Epithelial cell of esophagus (primary cell): ENCODE data around the gene CHID1.
A peak's percentile ranks its signal among the peaks of the same experiment; 100 is the strongest.

ENCODE experiments used
- DNase-seq: peaks from one replicate; pipeline ENCODE4 v3.0.0; 2010; ENCODE audit warnings: low read depth
- H3K4me3 ChIP-seq: 2 replicates; pipeline ENCODE4 v1.5.1; 2011; ENCODE audit warnings: mild to moderate bottlenecking, low read length, control low read depth
- TF ChIP-seq, protein P1 (sequence below): IDR thresholded peaks from 2 replicates; pipeline ENCODE4 v1.5.1; 2011; ENCODE audit warnings: low read depth, mild to moderate bottlenecking, low read length, control low read depth, inconsistent platforms; ENCODE audit not compliant: insufficient read depth; ENCODE audit errors: missing control alignments

The CHID1 gene

DNA sequence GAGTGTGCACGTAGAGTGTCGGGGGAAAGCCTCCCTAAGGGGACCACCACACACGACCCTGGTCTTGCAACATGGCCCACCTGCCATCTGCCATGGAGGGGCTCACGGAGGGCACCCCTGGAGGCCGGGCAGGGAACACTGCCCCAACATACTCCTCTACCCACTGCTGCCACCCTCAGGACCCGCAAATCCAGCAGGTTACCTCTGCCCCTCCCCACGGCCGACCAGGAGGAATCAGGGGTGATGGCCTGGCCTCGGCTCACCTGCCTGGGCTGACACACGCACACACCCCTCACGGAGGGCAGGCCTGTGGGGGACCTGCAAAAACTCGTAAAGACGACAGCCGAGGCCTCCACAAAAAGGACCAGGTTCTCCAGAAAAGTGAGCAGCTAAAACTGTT lies 30.2 kb downstream of the CHID1 start:
- no peak overlapping the region for H3K4me3 ChIP-seq
- TF ChIP-seq, protein P1, sequence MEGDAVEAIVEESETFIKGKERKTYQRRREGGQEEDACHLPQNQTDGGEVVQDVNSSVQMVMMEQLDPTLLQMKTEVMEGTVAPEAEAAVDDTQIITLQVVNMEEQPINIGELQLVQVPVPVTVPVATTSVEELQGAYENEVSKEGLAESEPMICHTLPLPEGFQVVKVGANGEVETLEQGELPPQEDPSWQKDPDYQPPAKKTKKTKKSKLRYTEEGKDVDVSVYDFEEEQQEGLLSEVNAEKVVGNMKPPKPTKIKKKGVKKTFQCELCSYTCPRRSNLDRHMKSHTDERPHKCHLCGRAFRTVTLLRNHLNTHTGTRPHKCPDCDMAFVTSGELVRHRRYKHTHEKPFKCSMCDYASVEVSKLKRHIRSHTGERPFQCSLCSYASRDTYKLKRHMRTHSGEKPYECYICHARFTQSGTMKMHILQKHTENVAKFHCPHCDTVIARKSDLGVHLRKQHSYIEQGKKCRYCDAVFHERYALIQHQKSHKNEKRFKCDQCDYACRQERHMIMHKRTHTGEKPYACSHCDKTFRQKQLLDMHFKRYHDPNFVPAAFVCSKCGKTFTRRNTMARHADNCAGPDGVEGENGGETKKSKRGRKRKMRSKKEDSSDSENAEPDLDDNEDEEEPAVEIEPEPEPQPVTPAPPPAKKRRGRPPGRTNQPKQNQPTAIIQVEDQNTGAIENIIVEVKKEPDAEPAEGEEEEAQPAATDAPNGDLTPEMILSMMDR: no peak
- no peak for DNase-seq

DNA sequence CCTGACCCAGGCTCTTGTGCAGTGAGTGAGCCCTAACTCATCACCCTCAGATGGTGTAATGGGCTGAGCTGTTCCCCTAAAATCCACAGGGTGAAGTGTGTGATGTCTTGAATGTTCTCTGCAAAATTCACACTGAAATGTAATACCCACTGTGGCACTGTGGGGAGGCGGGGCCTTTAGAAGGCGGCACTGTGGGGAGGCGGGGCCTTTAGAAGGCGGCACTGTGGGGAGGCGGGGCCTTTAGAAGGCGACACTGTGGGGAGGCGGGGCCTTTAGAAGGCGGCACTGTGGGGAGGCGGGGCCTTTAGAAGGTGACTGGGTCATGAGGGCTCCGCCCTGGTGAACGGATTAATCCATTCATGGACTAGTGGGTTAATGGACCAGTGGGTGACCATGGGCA lies 33.0 kb downstream of the CHID1 start:
- TF ChIP-seq, protein P1: no peak
- no peak overlapping the region for H3K4me3 ChIP-seq
- DNase-seq: peak; percentile 36

- TF ChIP-seq, protein P1: no peak
These were observed 34.1 kb downstream of the CHID1 start for GRCh38 chr11:876545-876944.

GRCh38 chr11:875769-876301 lies 34.8 kb downstream of the CHID1 start:
- no peak overlapping the region for H3K4me3 ChIP-seq
- no peak for DNase-seq
- TF ChIP-seq, protein P1: no peak

More at GRCh38 chr11:876545-876944, 34.1 kb downstream of the CHID1 start:
- DNase-seq: no peak
- H3K4me3 ChIP-seq: no peak overlapping the region

- TF ChIP-seq, protein P1: no peak
- DNase-seq: no peak
These were observed 35.4 kb downstream of the CHID1 start for GRCh38 chr11:875203-875602.

DNA sequence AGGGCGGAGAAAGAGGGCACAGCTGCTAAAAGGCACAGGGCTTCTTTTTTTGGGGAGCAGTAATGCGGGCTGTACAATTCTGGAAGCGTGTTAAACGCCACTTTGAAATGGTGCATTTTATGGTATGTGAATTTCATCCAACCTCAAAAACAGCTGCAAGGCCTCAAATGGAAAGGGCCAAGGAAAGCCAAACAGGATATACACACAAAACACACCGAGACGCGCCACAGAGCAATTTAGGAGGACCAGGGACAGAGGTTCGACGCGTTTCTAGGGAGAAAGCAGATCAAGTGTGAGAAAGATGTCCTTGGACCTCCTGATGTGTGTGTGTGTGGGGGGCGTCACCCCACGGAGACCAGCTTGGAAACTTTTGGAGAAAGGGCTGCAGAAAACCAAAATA lies 36.9 kb downstream of the CHID1 start:
- H3K4me3 ChIP-seq: no peak overlapping the region
- TF ChIP-seq, protein P1: no peak
- DNase-seq: no peak

More at GRCh38 chr11:875203-875602, 35.4 kb downstream of the CHID1 start:
- H3K4me3 ChIP-seq: no peak overlapping the region

DNA sequence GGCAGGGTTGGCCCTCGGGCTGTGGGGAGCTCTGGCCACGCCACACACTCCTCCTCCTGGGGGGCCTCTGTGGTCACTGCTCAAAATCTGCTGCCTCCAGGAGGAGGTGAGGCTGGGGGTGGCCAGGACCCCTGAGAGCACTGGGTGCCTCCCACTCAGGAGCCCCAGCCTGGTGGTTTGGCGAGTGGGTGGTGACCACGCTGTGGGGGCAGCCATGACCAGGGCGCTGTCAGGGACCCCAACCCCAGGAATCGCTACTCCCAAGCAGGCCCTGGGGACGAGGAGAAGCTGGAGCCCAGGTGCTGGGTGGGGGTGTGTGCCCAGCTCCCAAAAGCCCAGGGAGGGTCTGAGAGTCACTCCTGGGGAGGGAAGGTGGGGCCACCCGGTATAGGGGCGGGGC lies 37.8 kb downstream of the CHID1 start:
- TF ChIP-seq, protein P1: no peak
- DNase-seq: no peak
- no peak overlapping the region for H3K4me3 ChIP-seq
